H9 (cell line): ENCODE results near the gene NEDD4L. TPM values are rescaled to one million over a fixed set of nuclear protein-coding genes. Genes with fewer than 3 reads are reported as not detected.

ENCODE experiments used
- DNase-seq: peaks from one replicate; pipeline ENCODE4 v3.0.0-alpha.2; 2017
- H2AFZ ChIP-seq: one replicate; pipeline ENCODE4 v1.6.1; 2013; ENCODE audit warnings: mild to moderate bottlenecking, low read length, control low read depth, moderate library complexity
- H2AK5ac ChIP-seq: 2 replicates; pipeline ENCODE4 v1.6.1; 2013; ENCODE audit warnings: low read length, control low read depth, mixed read lengths; ENCODE audit not compliant: insufficient read length
- H2BK120ac ChIP-seq: one replicate; pipeline ENCODE4 v1.6.1; 2013; ENCODE audit warnings: low read depth, mild to moderate bottlenecking, low read length, control low read depth, inconsistent platforms; ENCODE audit not compliant: poor library complexity, severe bottlenecking
- H2BK12ac ChIP-seq: 2 replicates; pipeline ENCODE4 v1.6.1; 2013; ENCODE audit warnings: low read length, control low read depth, mixed read lengths, low read depth; ENCODE audit not compliant: insufficient read length
- H2BK15ac ChIP-seq: 2 replicates; pipeline ENCODE4 v1.6.1; 2013; ENCODE audit warnings: low read depth, low read length, control low read depth
- H2BK20ac ChIP-seq: one replicate; pipeline ENCODE4 v1.6.1; 2013; ENCODE audit warnings: low read depth, mild to moderate bottlenecking, low read length, control low read depth, inconsistent platforms; ENCODE audit not compliant: poor library complexity, severe bottlenecking
- H2BK5ac ChIP-seq: 2 replicates; pipeline ENCODE4 v1.6.1; 2013; ENCODE audit warnings: low read length, control low read depth, mixed read lengths; ENCODE audit not compliant: insufficient read length
- H3K14ac ChIP-seq: 2 replicates; pipeline ENCODE4 v1.6.1; 2013; ENCODE audit warnings: low read length, control low read depth; ENCODE audit not compliant: insufficient read depth
- H3K18ac ChIP-seq: 2 replicates; pipeline ENCODE4 v1.6.1; 2013; ENCODE audit warnings: low read depth, mild to moderate bottlenecking, mixed read lengths, low read length, control low read depth; ENCODE audit not compliant: insufficient read length
- H3K23ac ChIP-seq: 2 replicates; pipeline ENCODE4 v1.6.1; 2013; ENCODE audit warnings: low read length, control low read depth, mixed read lengths, low read depth; ENCODE audit not compliant: insufficient read length
- H3K23me2 ChIP-seq: 2 replicates; pipeline ENCODE4 v1.6.1; 2013; ENCODE audit warnings: low read depth, mild to moderate bottlenecking, mixed read lengths, low read length, control low read depth; ENCODE audit not compliant: insufficient read length, poor library complexity, severe bottlenecking
- H3K27ac ChIP-seq: 2 replicates; pipeline ENCODE4 v1.5.1; 2013; ENCODE audit warnings: low read length, control low read depth, mixed read lengths, low read depth; ENCODE audit not compliant: insufficient read length
- H3K27me3 ChIP-seq: 2 replicates; pipeline ENCODE4 v1.6.1; 2013; ENCODE audit warnings: low read length, control low read depth, inconsistent platforms; ENCODE audit not compliant: insufficient read depth
- H3K4ac ChIP-seq: 2 replicates; pipeline ENCODE4 v1.6.1; 2013; ENCODE audit warnings: low read depth, mild to moderate bottlenecking, control low read depth, inconsistent platforms, low read length, moderate library complexity
- H3K4me1 ChIP-seq: 2 replicates; pipeline ENCODE4 v1.6.1; 2013; ENCODE audit warnings: low read length, control low read depth, inconsistent platforms; ENCODE audit not compliant: insufficient read depth
- H3K4me2 ChIP-seq: 2 replicates; pipeline ENCODE4 v1.6.1; 2013; ENCODE audit warnings: low read length, control low read depth, mixed read lengths; ENCODE audit not compliant: insufficient read length, insufficient read depth
- H3K56ac ChIP-seq: 2 replicates; pipeline ENCODE4 v1.6.1; 2013; ENCODE audit warnings: low read depth, mild to moderate bottlenecking, mixed read lengths, low read length, control low read depth; ENCODE audit not compliant: insufficient read length
- H3K79me1 ChIP-seq: 2 replicates; pipeline ENCODE4 v1.6.1; 2013; ENCODE audit warnings: low read depth, mild to moderate bottlenecking, moderate library complexity, low read length, control low read depth, inconsistent platforms; ENCODE audit not compliant: insufficient read depth, poor library complexity, severe bottlenecking
- H3K79me2 ChIP-seq: 2 replicates; pipeline ENCODE4 v1.6.1; 2013; ENCODE audit warnings: low read length, control low read depth, inconsistent platforms; ENCODE audit not compliant: insufficient read depth
- H3K9ac ChIP-seq: 2 replicates; pipeline ENCODE4 v1.6.1; 2013; ENCODE audit warnings: low read length, control low read depth, mixed read lengths; ENCODE audit not compliant: insufficient read length; ENCODE audit errors: extremely low read depth
- H3K9me3 ChIP-seq: one replicate; pipeline ENCODE4 v1.6.1; 2013; ENCODE audit warnings: low read depth, low read length, inconsistent platforms; ENCODE audit not compliant: control insufficient read depth
- H3T11ph ChIP-seq: one replicate; pipeline ENCODE4 v1.6.1; 2013; ENCODE audit warnings: mild to moderate bottlenecking, low read length, control low read depth, inconsistent platforms
- H4K20me1 ChIP-seq: one replicate; pipeline ENCODE4 v1.6.1; 2013; ENCODE audit not compliant: control insufficient read depth, insufficient read length, insufficient read depth
- H4K5ac ChIP-seq: 2 replicates; pipeline ENCODE4 v1.6.1; 2013; ENCODE audit warnings: low read depth, mild to moderate bottlenecking, mixed read lengths, low read length, control low read depth; ENCODE audit not compliant: insufficient read length
- H4K8ac ChIP-seq: replicated peaks from 2 replicates; pipeline ENCODE4 v1.6.1; 2013; ENCODE audit warnings: low read length, control low read depth, mixed read lengths, low read depth; ENCODE audit not compliant: insufficient read length
- H4K91ac ChIP-seq: 2 replicates; pipeline ENCODE4 v1.6.1; 2013; ENCODE audit warnings: low read depth, mild to moderate bottlenecking, moderate library complexity, mixed read lengths, low read length, control low read depth; ENCODE audit not compliant: insufficient read length
- H3K27ac Mint-ChIP-seq, 3 experiments: 2 replicates in 2 of 3; 3 replicates in 1 of 3; pipeline ENCODE4 v1.8.0; 2020 to 2021; ENCODE audit warnings: mixed read lengths in 3 of 3, mild to moderate bottlenecking in 1 of 3, moderate library complexity in 1 of 3
- H3K27me3 Mint-ChIP-seq: 2 replicates; pipeline ENCODE4 v1.8.0; 2021; ENCODE audit warnings: low read depth, mild to moderate bottlenecking, moderate library complexity, mixed read lengths
- H3K36me3 Mint-ChIP-seq, 3 experiments: 2 replicates in 2 of 3; 3 replicates in 1 of 3; pipeline ENCODE4 v1.8.0; 2020 to 2021; ENCODE audit warnings: low read depth in 3 of 3, mixed read lengths in 3 of 3; ENCODE audit not compliant: insufficient read depth in 1 of 3
- H3K4me1 Mint-ChIP-seq, 2 experiments: 2 replicates each; pipeline ENCODE4 v1.8.0; 2020; ENCODE audit warnings: mixed read lengths in 2 of 2
- H3K4me3 Mint-ChIP-seq, 2 experiments: 2 replicates in 1 of 2; 3 replicates in 1 of 2; pipeline ENCODE4 v1.8.0; 2020 to 2021; ENCODE audit warnings: mild to moderate bottlenecking in 2 of 2, mixed read lengths in 2 of 2, moderate library complexity in 1 of 2
- H3K9me3 Mint-ChIP-seq, 2 experiments: 2 replicates in 1 of 2; 3 replicates in 1 of 2; pipeline ENCODE4 v1.8.0; 2020; ENCODE audit warnings: mild to moderate bottlenecking in 2 of 2, mixed read lengths in 2 of 2, moderate library complexity in 1 of 2
- CTCF ChIP-seq: fragments of 200-600 bp; sonication (generic); conservative IDR thresholded peaks from 3 replicates; pipeline ENCODE4 v1.8.0; 2021; ENCODE audit warnings: antibody characterized with exemption, mild to moderate bottlenecking
- WGBS: extraction: QIAGEN DNeasy Blood & Tissue Kit; methylation state at CpG from one replicate; pipeline ENCODE4 v1.1.7; 2013; ENCODE audit warnings: missing lambda C conversion rate, low lambda C conversion rate, mixed read lengths; ENCODE audit not compliant: insufficient read length; ENCODE audit errors: extremely low coverage; 5-methylcytosine and 5-hydroxymethylcytosine counted together
- total RNA-seq: library from RNA; stranded (reverse); gene quantifications from 2 replicates; pipeline ENCODE4 v1.2.1, GENCODE V29; 2021

The NEDD4L gene
- total RNA-seq, 1 experiment from 2014 or later, result 76.3 TPM

GRCh38 chr18:58028109-58028784 is 15.8 kb upstream of the NEDD4L start:
- Histone ChIP-seq H4K91ac (no peak overlapping the region), H3T11ph (no peak overlapping the region), H4K20me1 (no peaks in the 10 kb centered on the region), H3K23me2 (no peaks in the 10 kb centered on the region), H4K5ac (no peak overlapping the region), H2BK12ac (no peak overlapping the region), H3K9me3 (no peaks in the 10 kb centered on the region), H3K23ac (no peak overlapping the region), H2BK5ac (no peak overlapping the region), H3K4me1 (peaks cover 3% of the 10 kb centered on the region; the same call in 1 of the 2 replicates), H3K14ac (no peak overlapping the region), H3K79me2 (no peaks in the 10 kb centered on the region), H3K79me1 (no peaks in the 10 kb centered on the region), H3K4me2 (no peak overlapping the region), H2AFZ (no peak overlapping the region), H4K8ac (no peak overlapping the region), H3K18ac (no peak overlapping the region), H2AK5ac (no peak overlapping the region), H3K27ac (no peak overlapping the region), H2BK20ac (no peak overlapping the region), H2BK120ac (no peak overlapping the region), H3K27me3 (no peaks in the 10 kb centered on the region), H3K4ac (no peak overlapping the region), H3K56ac (no peak overlapping the region), H2BK15ac (no peak overlapping the region), H3K9ac (no peak overlapping the region)
- TF ChIP-seq CTCF, result no peak
- no CpG with 5 or more reads among the region's 4 CpGs for WGBS
- H3K27me3 Mint-ChIP-seq, result no peaks in the 10 kb centered on the region; the same call in none of the 2 replicates
- no peak for DNase-seq
- no peak overlapping the region for H3K27ac Mint-ChIP-seq
- H3K4me3 Mint-ChIP-seq, result no peak overlapping the region
- no peaks in the 10 kb centered on the region for H3K9me3 Mint-ChIP-seq
- no peaks in the 10 kb centered on the region for H3K36me3 Mint-ChIP-seq
- peaks cover 21 to 26% of the 10 kb centered on the region in 2 experiments for H3K4me1 Mint-ChIP-seq
